Measurements from ENCODE around the gene CAPN15.

CAPN15 gene

DNA sequence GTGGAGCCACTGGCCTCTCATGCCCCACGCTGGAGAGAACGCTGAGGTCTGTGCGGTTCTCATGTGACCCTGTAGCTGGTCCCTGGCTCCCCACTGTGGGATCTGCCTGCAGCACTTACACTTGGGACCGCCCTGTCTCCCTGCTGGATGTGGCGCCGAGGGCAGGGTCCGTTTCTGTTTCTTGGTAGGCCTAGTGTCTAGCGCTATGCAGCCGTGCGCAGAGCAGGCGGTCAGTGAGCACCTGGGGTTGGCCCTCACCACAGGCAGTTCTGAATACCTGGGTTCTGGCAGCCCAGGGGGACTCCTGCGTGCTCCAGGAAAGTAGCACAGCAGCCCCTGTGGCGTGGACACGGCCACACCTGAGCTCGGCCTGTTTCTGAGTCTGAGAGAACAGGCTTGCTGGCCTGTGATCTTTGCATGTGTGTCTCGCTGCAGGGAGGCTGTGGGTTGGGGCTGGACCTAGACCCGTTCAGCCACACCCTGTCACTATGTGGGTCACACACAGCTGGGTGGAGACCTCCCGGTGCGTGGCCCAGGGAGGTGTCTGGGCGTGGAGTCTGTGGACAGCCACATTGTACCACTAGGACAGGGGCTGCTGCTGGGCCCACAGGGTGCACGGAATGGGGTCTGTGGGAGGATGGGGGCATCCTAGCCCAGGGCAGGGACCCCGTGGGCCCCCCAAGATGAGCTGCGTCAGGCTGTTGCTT lies 2.8 kb downstream of the CAPN15 start:
- TF ChIP-seq, protein P1, sequence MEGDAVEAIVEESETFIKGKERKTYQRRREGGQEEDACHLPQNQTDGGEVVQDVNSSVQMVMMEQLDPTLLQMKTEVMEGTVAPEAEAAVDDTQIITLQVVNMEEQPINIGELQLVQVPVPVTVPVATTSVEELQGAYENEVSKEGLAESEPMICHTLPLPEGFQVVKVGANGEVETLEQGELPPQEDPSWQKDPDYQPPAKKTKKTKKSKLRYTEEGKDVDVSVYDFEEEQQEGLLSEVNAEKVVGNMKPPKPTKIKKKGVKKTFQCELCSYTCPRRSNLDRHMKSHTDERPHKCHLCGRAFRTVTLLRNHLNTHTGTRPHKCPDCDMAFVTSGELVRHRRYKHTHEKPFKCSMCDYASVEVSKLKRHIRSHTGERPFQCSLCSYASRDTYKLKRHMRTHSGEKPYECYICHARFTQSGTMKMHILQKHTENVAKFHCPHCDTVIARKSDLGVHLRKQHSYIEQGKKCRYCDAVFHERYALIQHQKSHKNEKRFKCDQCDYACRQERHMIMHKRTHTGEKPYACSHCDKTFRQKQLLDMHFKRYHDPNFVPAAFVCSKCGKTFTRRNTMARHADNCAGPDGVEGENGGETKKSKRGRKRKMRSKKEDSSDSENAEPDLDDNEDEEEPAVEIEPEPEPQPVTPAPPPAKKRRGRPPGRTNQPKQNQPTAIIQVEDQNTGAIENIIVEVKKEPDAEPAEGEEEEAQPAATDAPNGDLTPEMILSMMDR (IDR thresholded peaks at IDR 0.05; ENCODE audit: low read depth, low read length): no peak
- no peak overlapping the region for H3K4me3 ChIP-seq (ENCODE audit: low read depth, low read length)

DNA sequence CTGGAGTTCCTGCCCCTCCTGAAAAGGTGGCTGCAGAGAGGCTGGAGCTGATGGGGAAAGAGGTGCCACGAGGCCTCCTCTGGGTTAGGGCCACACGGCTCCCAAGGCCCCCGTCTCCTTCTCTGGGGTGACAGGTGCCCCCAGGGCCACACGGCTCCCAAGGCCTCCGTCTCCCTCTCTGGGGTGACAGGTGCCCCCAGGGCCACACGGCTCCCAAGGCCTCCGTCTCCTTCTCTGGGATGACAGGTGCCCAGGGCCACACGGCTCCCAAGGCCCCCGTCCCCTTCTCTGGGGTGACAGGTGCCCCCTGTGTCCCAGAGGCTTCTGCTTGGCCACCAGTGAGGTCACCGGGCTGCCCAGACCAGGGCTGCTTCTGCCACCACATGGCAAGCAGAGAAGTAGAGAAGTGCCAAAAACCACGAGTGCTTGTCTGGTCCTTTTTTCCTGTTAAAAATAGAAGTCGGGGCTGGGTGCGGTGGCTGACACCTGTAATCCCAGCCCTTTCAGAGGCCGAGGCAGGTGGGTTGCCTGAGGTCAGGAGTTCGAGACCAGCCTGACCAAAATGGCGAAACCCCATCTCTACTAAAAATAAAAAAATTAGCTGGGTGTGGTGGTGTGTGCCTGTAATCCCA lies 4.1 kb downstream of the CAPN15 start:
- TF ChIP-seq, protein P1 (IDR thresholded peaks at IDR 0.05; ENCODE audit: low read depth, low read length): no peak
- H3K4me3 ChIP-seq (ENCODE audit: low read depth, low read length): no peak overlapping the region

DNA sequence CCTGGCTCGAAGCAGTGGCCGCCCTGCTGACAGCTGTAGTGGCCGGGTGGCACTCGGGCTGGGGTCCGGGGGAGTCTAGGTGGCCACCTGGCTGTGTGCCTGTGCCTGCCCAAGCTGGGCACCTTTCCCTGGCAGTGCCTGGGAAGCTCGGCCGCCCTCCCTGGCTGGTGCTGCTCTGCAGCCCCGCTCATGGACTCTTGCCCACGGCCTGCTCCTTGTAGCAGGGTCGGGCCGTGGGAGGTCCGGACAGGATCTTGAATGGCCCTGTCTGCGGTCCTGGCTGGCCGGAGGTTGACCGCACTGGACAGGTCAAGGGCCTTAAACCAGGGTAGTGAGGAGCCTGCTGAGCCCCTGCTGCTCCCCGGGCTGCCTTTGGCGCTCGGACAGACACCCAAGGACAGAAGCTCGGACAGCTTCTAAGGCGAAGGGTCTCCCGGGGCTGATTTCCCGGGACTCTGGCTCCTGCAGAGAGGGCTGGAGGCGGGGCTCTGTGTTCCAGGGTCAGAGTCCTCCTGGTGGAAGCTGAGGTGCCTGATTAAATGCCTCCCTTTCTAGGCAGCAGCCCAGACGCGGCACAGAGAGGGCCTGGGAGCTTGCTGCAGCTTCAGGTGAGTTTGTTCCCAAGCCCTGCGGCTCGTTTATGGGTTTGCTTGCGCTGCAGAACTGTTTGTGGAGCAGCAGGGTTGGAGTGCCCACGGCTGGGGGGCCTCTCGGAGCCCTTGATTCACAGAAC lies 6.0 kb downstream of the CAPN15 start:
- H3K4me3 ChIP-seq (ENCODE audit: low read depth, low read length): no peak overlapping the region
- TF ChIP-seq, protein P1 (IDR thresholded peaks at IDR 0.05; ENCODE audit: low read depth, low read length): no peak

DNA sequence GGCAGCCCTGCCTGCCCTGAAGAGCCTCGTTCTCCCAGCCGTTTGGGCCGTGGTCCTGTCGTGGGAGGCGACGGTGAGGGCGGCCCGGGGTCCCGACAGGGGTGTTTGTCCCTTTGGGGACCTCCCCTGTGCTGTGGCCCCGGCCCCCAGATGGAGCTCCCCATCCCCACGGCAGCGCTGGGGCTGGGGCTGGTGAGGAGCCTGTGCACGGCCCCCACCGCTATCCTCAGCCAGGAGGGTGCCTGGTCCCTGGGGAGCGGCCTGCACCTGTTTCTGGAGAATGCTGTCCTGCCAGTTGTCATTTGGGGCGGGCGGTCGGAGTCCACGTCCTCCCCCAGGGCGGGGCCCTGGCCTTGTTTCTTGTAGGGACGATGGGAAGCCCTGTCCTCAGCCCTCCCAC lies 6.6 kb downstream of the CAPN15 start:
- TF ChIP-seq, protein P1 (IDR thresholded peaks at IDR 0.05; ENCODE audit: low read depth, low read length): no peak
- H3K4me3 ChIP-seq (ENCODE audit: low read depth, low read length): no peak overlapping the region

DNA sequence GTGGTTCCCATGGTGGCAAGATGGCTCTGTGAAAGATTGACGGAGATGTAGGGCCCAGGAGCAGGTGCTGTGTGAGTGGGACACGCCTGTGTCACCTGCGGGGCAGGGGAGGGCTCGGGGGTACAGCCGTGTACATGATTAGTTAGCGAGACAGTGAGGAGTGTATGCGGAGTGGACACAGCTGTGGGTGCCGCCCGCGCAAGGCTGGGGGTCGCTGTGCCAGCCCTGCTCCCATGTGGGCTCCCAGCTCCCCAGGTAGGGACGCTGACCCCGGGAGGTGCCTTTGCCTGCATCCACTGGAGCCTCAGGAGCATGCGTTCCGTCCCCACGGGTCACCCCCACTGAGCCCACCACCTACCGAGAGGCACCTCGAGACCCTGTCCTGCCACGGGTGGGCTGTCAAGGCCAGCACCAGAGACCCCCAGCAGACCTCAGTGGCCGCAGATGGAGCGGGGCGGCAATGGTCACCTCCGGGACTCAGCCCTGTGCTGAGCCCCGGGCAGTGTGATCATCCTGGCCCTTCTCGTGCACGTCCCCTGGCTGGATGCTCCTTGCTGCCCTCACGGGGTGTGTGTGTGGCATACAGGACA lies 7.4 kb downstream of the CAPN15 start:
- no peak overlapping the region for H3K4me3 ChIP-seq (ENCODE audit: low read depth, low read length)
- TF ChIP-seq, protein P1 (IDR thresholded peaks at IDR 0.05; ENCODE audit: low read depth, low read length): no peak

DNA sequence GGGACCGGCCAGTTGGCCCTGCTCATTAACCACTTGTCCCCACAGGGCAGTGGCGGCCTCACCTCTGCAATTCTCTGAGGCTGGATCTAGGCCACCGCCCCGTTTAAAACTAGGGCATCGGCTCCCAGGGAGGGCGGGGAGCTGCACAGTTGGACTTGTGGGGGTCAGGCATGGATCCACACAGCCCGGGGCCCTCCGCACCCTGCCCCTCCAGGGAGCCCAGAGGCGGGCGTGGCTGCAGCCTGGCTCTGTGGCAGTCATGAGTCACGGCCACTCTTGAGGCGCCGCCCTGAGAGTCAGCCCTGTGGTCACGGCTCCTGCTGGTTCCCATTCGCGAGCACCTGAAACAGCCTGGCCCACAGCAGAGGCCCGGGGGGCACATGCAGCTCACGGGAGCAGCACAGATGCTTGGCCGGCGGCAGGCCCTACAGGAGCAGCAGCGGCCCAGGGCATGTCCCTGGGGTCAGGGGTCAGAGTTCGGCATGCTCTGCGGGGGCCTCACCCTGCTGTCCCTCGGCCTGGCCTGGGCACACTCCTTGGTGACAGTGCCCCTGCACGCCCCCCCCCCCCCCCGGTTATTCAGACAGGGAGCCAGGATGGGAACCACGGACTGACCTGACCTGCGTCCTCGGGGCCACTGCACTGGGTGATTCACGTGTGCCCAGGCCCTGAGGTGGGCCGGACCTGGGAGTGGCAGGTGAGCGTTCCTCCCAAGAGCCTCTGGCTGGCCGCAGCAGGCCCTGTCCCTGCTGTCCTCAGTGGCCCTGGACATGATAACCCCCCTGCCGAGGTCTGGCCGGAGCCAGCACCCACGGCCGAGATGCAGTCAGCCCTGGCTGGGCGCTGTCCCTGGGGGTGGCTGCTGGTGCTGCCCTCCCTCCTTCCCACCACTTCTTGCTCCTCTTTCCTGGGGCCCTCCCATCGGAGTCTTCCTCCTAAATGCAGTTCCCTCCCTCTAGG lies 8.2 kb downstream of the CAPN15 start:
- TF ChIP-seq, protein P1 (IDR thresholded peaks at IDR 0.05; ENCODE audit: low read depth, low read length): no peak
- no peak overlapping the region for H3K4me3 ChIP-seq (ENCODE audit: low read depth, low read length)
